Immature natural killer cell (primary cell): ENCODE measurements around the gene SYNE3. TPM values are rescaled to one million over a fixed set of nuclear protein-coding genes. Genes with fewer than 3 reads are reported as not detected.

Experiments used
- DNase-seq, 3 donors: peaks; one replicate each; pipeline ENCODE4 v3.0.0; 2022; ENCODE audit warnings: mixed read lengths in 1 of 3
- H3K27ac Mint-ChIP-seq, 6 donors: one replicate each; pipeline ENCODE4 v1.8.0; 2020; ENCODE audit warnings: mixed read lengths in 6 of 6, mild to moderate bottlenecking in 5 of 6, inconsistent platforms in 4 of 6, moderate library complexity in 3 of 6
- H3K27me3 Mint-ChIP-seq, 3 donors: one replicate each; pipeline ENCODE4 v1.8.0; 2020 to 2021; ENCODE audit warnings: low read depth in 3 of 3, mild to moderate bottlenecking in 3 of 3, mixed read lengths in 3 of 3, moderate library complexity in 3 of 3, inconsistent platforms in 1 of 3
- H3K36me3 Mint-ChIP-seq, 3 donors: one replicate each; pipeline ENCODE4 v1.8.0; 2020; ENCODE audit warnings: mixed read lengths in 3 of 3, inconsistent platforms in 2 of 3, mild to moderate bottlenecking in 2 of 3
- H3K4me1 Mint-ChIP-seq, 2 donors: one replicate each; pipeline ENCODE4 v1.8.0; 2020; ENCODE audit warnings: inconsistent platforms in 2 of 2, mild to moderate bottlenecking in 2 of 2, mixed read lengths in 2 of 2, moderate library complexity in 1 of 2
- H3K4me3 Mint-ChIP-seq, 5 donors: one replicate each; pipeline ENCODE4 v1.8.0; 2020; ENCODE audit warnings: mild to moderate bottlenecking in 5 of 5, mixed read lengths in 5 of 5, inconsistent platforms in 3 of 5, moderate library complexity in 3 of 5
- H3K9me3 Mint-ChIP-seq, 6 donors: one replicate each; pipeline ENCODE4 v1.8.0; 2020; ENCODE audit warnings: mild to moderate bottlenecking in 6 of 6, mixed read lengths in 6 of 6, inconsistent platforms in 4 of 6, moderate library complexity in 3 of 6
- polyA plus RNA-seq, 3 donors: library from polyadenylated mRNA; unstranded; fragments of 300-500 nt; fragmentation: Illumina TruSeq; gene quantifications; one replicate each; pipeline ENCODE4 v1.2.3, GENCODE V29; 2021

SYNE3 gene
- polyA plus RNA-seq, 3 donors from 2014 or later, result 1.0 to 1.4 TPM; not detected in 1

- Mint-ChIP-seq H3K36me3 (peaks cover 0 to 6% (median 5%) of the 10 kb centered on the region in 3 donors), H3K4me3 (no peak overlapping the region), H3K4me1 (peaks cover 31 to 32% of the 10 kb centered on the region in 2 donors), H3K27me3 (no peaks in the 10 kb centered on the region), H3K27ac (no peak overlapping the region), H3K9me3 (no peaks in the 10 kb centered on the region)
- no peak for DNase-seq
Measured at GRCh38 chr14:95491936-95492608, 24.4 kb downstream of the SYNE3 start.

- Mint-ChIP-seq H3K4me3 (no peak overlapping the region), H3K9me3 (no peaks in the 10 kb centered on the region), H3K27me3 (no peaks in the 10 kb centered on the region), H3K27ac (no peak overlapping the region), H3K4me1 (peaks cover 19 to 20% of the 10 kb centered on the region in 2 donors), H3K36me3 (peaks cover 0 to 6% (median 5%) of the 10 kb centered on the region in 3 donors)
- no peak for DNase-seq
Measured at GRCh38 chr14:95490727-95491451, 25.6 kb downstream of the SYNE3 start.

GRCh38 chr14:95490138-95490509, 26.3 kb downstream of the SYNE3 start:
- H3K9me3 Mint-ChIP-seq, result no peaks in the 10 kb centered on the region
- no peaks in the 10 kb centered on the region for H3K27me3 Mint-ChIP-seq
- peak overlapping the region in 1 of 6 donors; percentile 48 for H3K27ac Mint-ChIP-seq
- DNase-seq, result no peak
- peaks cover 0 to 6% (median 5%) of the 10 kb centered on the region in 3 donors for H3K36me3 Mint-ChIP-seq
- peaks cover 11 to 12% of the 10 kb centered on the region in 2 donors for H3K4me1 Mint-ChIP-seq
- no peak overlapping the region for H3K4me3 Mint-ChIP-seq

- DNase-seq, result no peak
- H3K9me3 Mint-ChIP-seq, result no peaks in the 10 kb centered on the region
- H3K36me3 Mint-ChIP-seq, result peaks cover 0 to 6% (median 5%) of the 10 kb centered on the region in 3 donors
- no peak overlapping the region for H3K4me3 Mint-ChIP-seq
- H3K4me1 Mint-ChIP-seq, result peaks cover 5 to 6% of the 10 kb centered on the region in 2 donors
- H3K27ac Mint-ChIP-seq, result peak overlapping the region in 1 of 6 donors; percentile 50
- no peaks in the 10 kb centered on the region for H3K27me3 Mint-ChIP-seq
Measured at GRCh38 chr14:95489214-95490137, 27.0 kb downstream of the SYNE3 start.

GRCh38 chr14:95488376-95489213, 27.9 kb downstream of the SYNE3 start:
- H3K4me3 Mint-ChIP-seq, result no peak overlapping the region
- H3K27ac Mint-ChIP-seq, result peak overlapping the region in 1 of 6 donors; percentile 35
- no peaks in the 10 kb centered on the region for H3K4me1 Mint-ChIP-seq
- DNase-seq, result no peak
- peaks cover 0 to 6% (median 0%) of the 10 kb centered on the region in 3 donors for H3K36me3 Mint-ChIP-seq
- no peaks in the 10 kb centered on the region for H3K27me3 Mint-ChIP-seq
- H3K9me3 Mint-ChIP-seq, result no peaks in the 10 kb centered on the region

- no peak overlapping the region for H3K27ac Mint-ChIP-seq
- no peak overlapping the region for H3K4me3 Mint-ChIP-seq
- DNase-seq, result no peak
- H3K9me3 Mint-ChIP-seq, result no peaks in the 10 kb centered on the region
- H3K36me3 Mint-ChIP-seq, result peaks cover 0 to 6% (median 0%) of the 10 kb centered on the region in 3 donors
- peaks cover 0 to 2% (median 0%) of the 10 kb centered on the region in 3 donors for H3K27me3 Mint-ChIP-seq
- no peaks in the 10 kb centered on the region for H3K4me1 Mint-ChIP-seq
Measured at GRCh38 chr14:95487669-95488084, 28.8 kb downstream of the SYNE3 start.

GRCh38 chr14:95486875-95487668, 29.4 kb downstream of the SYNE3 start:
- peaks cover 0 to 2% (median 0%) of the 10 kb centered on the region in 3 donors for H3K27me3 Mint-ChIP-seq
- no peak for DNase-seq
- H3K4me1 Mint-ChIP-seq, result no peaks in the 10 kb centered on the region
- H3K4me3 Mint-ChIP-seq, result no peak overlapping the region
- H3K27ac Mint-ChIP-seq, result no peak overlapping the region
- peaks cover 0 to 4% (median 0%) of the 10 kb centered on the region in 3 donors for H3K36me3 Mint-ChIP-seq
- no peaks in the 10 kb centered on the region for H3K9me3 Mint-ChIP-seq

GRCh38 chr14:95485222-95485819, 31.1 kb downstream of the SYNE3 start:
- peaks cover 9 to 11% of the 10 kb centered on the region in 2 donors for H3K4me1 Mint-ChIP-seq
- H3K4me3 Mint-ChIP-seq, result no peak overlapping the region
- H3K27ac Mint-ChIP-seq, result peak overlapping the region in 2 of 6 donors; percentile 9 to 54
- peaks cover 0 to 2% (median 0%) of the 10 kb centered on the region in 3 donors for H3K27me3 Mint-ChIP-seq
- no peak for DNase-seq
- H3K36me3 Mint-ChIP-seq, result peaks cover 0 to 2% (median 0%) of the 10 kb centered on the region in 3 donors
- no peaks in the 10 kb centered on the region for H3K9me3 Mint-ChIP-seq

- Mint-ChIP-seq H3K4me1 (peaks cover 19 to 21% of the 10 kb centered on the region in 2 donors), H3K36me3 (peaks cover 0 to 6% (median 0%) of the 10 kb centered on the region in 3 donors), H3K4me3 (no peak overlapping the region), H3K27ac (peak overlapping the region in 1 of 6 donors; percentile 33), H3K27me3 (peaks cover 0 to 2% (median 2%) of the 10 kb centered on the region in 3 donors), H3K9me3 (no peaks in the 10 kb centered on the region)
- DNase-seq, result no peak
Measured at GRCh38 chr14:95484296-95484695, 32.2 kb downstream of the SYNE3 start.

- Mint-ChIP-seq H3K36me3 (peaks cover 0 to 6% (median 0%) of the 10 kb centered on the region in 3 donors), H3K9me3 (no peaks in the 10 kb centered on the region), H3K27me3 (peaks cover 0 to 2% (median 2%) of the 10 kb centered on the region in 3 donors), H3K4me3 (no peak overlapping the region), H3K4me1 (peaks cover 20 to 22% of the 10 kb centered on the region in 2 donors), H3K27ac (peak overlapping the region in 1 of 6 donors; percentile 40)
- DNase-seq, result no peak
Measured at GRCh38 chr14:95483309-95484165, 32.9 kb downstream of the SYNE3 start.

- DNase-seq, result no peak
- peaks cover 20 to 24% of the 10 kb centered on the region in 2 donors for H3K4me1 Mint-ChIP-seq
- H3K27ac Mint-ChIP-seq, result no peak overlapping the region
- H3K4me3 Mint-ChIP-seq, result no peak overlapping the region
- H3K9me3 Mint-ChIP-seq, result no peaks in the 10 kb centered on the region
- H3K27me3 Mint-ChIP-seq, result peaks cover 0 to 2% (median 2%) of the 10 kb centered on the region in 3 donors
- peaks cover 0 to 6% (median under 1%) of the 10 kb centered on the region in 3 donors for H3K36me3 Mint-ChIP-seq
Measured at GRCh38 chr14:95482627-95483308, 33.7 kb downstream of the SYNE3 start.
